Activated naive CD8-positive, alpha-beta T cell treated with anti-CD3 and anti-CD28 coated beads, Interleukin-2, amount 10 ng/mL, durations not matched to agents 7 days and 5 days (primary cell): ENCODE measurements around the gene STARD6. TPM values are rescaled to one million over a fixed set of nuclear protein-coding genes. Genes with fewer than 3 reads are reported as not detected.
"Not testable (repeated sequence)": the region's sequence is repeated elsewhere in the genome, so short reads cannot be mapped to it uniquely, and the experiment has no call there.

Experiments used
- ATAC-seq: fragments of 150-1000 bp; cut with Tn5 transposase; one replicate; pipeline ENCODE4 v1.10.0; 2021; ENCODE audit warnings: low read depth, moderate library complexity
- POLR2A ChIA-PET: fragments of 350-600 bp; sonication (Branson Sonifier 250); formaldehyde crosslinking; loops from one replicate; lab custom pipeline; 2021; ENCODE audit warnings: antibody characterized with exemption; lab: Charles Lee
- DNase-seq: peaks from one replicate; pipeline ENCODE4 v3.0.0; 2021
- H3K27ac Mint-ChIP-seq: one replicate; pipeline ENCODE4 v1.8.0; 2022; ENCODE audit warnings: mild to moderate bottlenecking, mixed read lengths
- H3K27me3 Mint-ChIP-seq: one replicate; pipeline ENCODE4 v1.8.0; 2022; ENCODE audit warnings: mild to moderate bottlenecking, moderate library complexity, mixed read lengths
- H3K36me3 Mint-ChIP-seq: one replicate; pipeline ENCODE4 v1.8.0; 2021; ENCODE audit warnings: mild to moderate bottlenecking, mixed read lengths
- H3K4me1 Mint-ChIP-seq: one replicate; pipeline ENCODE4 v1.8.0; 2021; ENCODE audit warnings: mixed read lengths
- H3K4me3 Mint-ChIP-seq: one replicate; pipeline ENCODE4 v1.8.0; 2022; ENCODE audit warnings: mild to moderate bottlenecking, moderate library complexity, mixed read lengths
- H3K9me3 Mint-ChIP-seq: one replicate; pipeline ENCODE4 v1.8.0; 2021; ENCODE audit warnings: mixed read lengths
- total RNA-seq, 2 experiments: library from RNA; stranded (reverse); gene quantifications; one replicate each; pipeline ENCODE4 v1.2.3, GENCODE V29; 2021

STARD6 gene, protein sequence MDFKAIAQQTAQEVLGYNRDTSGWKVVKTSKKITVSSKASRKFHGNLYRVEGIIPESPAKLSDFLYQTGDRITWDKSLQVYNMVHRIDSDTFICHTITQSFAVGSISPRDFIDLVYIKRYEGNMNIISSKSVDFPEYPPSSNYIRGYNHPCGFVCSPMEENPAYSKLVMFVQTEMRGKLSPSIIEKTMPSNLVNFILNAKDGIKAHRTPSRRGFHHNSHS
- total RNA-seq: not detected

GRCh38 chr18:54357660-54358494 is at the start of gene STARD6, which contains the start of gene C18orf54:
STARD6 (minus strand) TSS chr18:54357858; CDS start chr18:54354573, 3,285 bp downstream.
C18orf54 (plus strand) TSS chr18:54357906; CDS start chr18:54360573, 2,667 bp downstream.
- peaks cover 7% of the 10 kb centered on the region for H3K27me3 Mint-ChIP-seq
- POLR2A ChIA-PET: interaction anchor here (0.7 to 2.4 kb wide), 9 partner anchors 9 to 135 kb away, joined by 3 to 36 read pairs (median 4); partner anchors contain the start of genes MBD2 and POLI

DNA sequence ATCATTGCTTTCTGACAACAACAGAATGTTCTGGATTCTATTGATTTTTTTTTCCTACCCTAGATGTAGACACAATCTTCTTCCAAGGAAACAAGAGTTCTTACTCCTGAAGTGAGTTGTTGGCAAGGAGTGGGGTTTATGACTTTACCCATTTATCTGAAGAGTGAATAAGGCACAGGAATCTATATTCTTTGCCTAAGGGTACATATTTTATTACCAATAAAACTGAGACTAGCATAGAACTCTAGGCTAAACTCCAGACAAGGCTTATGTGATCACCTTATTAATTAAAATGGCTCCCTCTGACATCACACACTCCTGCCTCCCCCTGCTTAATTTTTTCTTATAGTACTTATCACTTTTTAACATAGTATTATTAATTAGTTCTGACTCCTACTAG is 47.6 kb upstream of the STARD6 start:
- Mint-ChIP-seq H3K36me3 (no peaks in the 10 kb centered on the region), H3K27me3 (peaks cover 6% of the 10 kb centered on the region), H3K4me1 (no peaks in the 10 kb centered on the region), H3K9me3 (no peaks in the 10 kb centered on the region), H3K4me3 (no peak overlapping the region), H3K27ac (no peak overlapping the region)
- POLR2A ChIA-PET: no interaction called here
- ATAC-seq (no peak), DNase-seq (no peak)

More at GRCh38 chr18:54357660-54358494, at the start of gene STARD6, which contains the start of gene C18orf54:
- peaks cover 14% of the 10 kb centered on the region for H3K36me3 Mint-ChIP-seq
- DNase-seq (peak; percentile 93), ATAC-seq (peak; percentile 96)
- H3K27ac Mint-ChIP-seq: peak within 1 kb of the TSS; percentile 98
- peak within 1 kb of the TSS; percentile 99 for H3K4me3 Mint-ChIP-seq
- H3K4me1 Mint-ChIP-seq: peaks cover 18% of the 10 kb centered on the region
- no peaks in the 10 kb centered on the region for H3K9me3 Mint-ChIP-seq

GRCh38 chr18:54396760-54397159 is 39.1 kb upstream of the STARD6 start:
- Mint-ChIP-seq H3K9me3 (no peaks in the 10 kb centered on the region), H3K4me1 (peaks cover 1% of the 10 kb centered on the region), H3K27me3 (peaks cover 9% of the 10 kb centered on the region), H3K36me3 (no peaks in the 10 kb centered on the region), H3K4me3 (no peak overlapping the region), H3K27ac (no peak overlapping the region)
- DNase-seq: no peak
- no peak for ATAC-seq
- POLR2A ChIA-PET: no interaction called here

DNA sequence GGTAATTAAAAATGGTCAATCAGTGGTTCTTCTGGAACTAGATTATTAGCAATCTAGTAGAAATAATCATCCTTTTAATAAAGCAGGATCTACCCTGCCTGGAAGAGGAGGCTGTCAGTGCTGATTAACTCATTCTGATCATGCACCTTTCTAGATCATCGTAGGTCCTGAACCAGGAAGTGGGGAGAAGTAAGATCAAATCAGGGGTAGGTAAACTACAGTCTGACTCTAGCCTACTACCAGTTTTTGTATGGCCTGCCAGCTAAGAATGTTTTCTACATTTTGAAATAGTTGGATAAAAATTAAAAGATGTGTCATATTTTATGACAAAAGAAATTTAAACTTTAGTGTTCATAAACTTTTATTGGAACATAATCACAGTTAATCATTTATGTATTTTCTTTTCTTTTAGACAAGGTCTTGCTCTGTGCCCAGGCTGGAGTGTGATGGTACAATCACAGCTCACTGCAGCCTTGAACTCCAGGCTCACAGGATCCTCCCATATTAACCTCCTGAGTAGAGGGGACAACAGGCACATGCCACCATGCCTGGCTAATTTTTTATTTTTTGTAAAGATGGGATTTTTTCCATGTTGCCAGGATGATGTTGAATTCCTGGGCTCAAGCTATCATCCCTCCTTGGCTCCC is 36.1 kb upstream of the STARD6 start:
- Mint-ChIP-seq H3K9me3 (no peaks in the 10 kb centered on the region), H3K4me1 (peaks cover 4% of the 10 kb centered on the region), H3K4me3 (no peak overlapping the region), H3K27me3 (peaks cover 23% of the 10 kb centered on the region), H3K36me3 (no peaks in the 10 kb centered on the region), H3K27ac (no peak overlapping the region)
- POLR2A ChIA-PET: no interaction called here
- no peak for DNase-seq
- no peak for ATAC-seq

GRCh38 chr18:54392543-54393023 is 34.9 kb upstream of the STARD6 start:
- ATAC-seq: peak; percentile 45
- no peak for DNase-seq
- no peak overlapping the region for H3K27ac Mint-ChIP-seq
- peaks cover 11% of the 10 kb centered on the region for H3K4me1 Mint-ChIP-seq
- POLR2A ChIA-PET: interaction anchor here (1.0 kb wide), 1 partner anchor 35 kb away, joined by 3 read pairs; the partner anchor contains the start of genes C18orf54 and STARD6
- no peak overlapping the region for H3K4me3 Mint-ChIP-seq
- H3K36me3 Mint-ChIP-seq: no peaks in the 10 kb centered on the region
- H3K9me3 Mint-ChIP-seq: no peaks in the 10 kb centered on the region
- peaks cover 19% of the 10 kb centered on the region for H3K27me3 Mint-ChIP-seq

DNA sequence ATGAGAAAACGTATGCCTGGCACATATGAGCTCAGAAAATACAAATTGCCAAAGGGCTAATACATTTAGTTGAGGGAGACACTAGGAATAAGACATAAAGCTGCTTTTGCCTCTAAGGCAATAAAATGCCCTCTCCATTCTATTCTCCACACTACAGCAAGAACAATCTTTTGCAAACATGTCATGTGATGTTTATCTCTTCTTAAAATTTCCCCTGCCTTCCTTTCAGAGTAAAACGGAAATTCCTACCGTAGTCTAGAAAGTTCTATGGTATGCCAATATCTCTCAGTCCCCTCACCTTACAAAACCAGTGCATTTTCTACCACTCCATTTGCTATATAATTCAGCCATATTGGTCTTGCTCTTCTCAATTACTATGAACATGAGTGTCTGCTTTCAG is 33.2 kb upstream of the STARD6 start:
- DNase-seq (no peak), ATAC-seq (no peak)
- POLR2A ChIA-PET: no interaction called here
- H3K9me3 Mint-ChIP-seq: no peaks in the 10 kb centered on the region
- H3K36me3 Mint-ChIP-seq: no peaks in the 10 kb centered on the region
- H3K4me1 Mint-ChIP-seq: peaks cover 11% of the 10 kb centered on the region
- H3K4me3 Mint-ChIP-seq: no peak overlapping the region
- peaks cover 17% of the 10 kb centered on the region for H3K27me3 Mint-ChIP-seq
- H3K27ac Mint-ChIP-seq: no peak overlapping the region

GRCh38 chr18:54389143-54389505 is 31.5 kb upstream of the STARD6 start:
- POLR2A ChIA-PET: no interaction called here
- H3K27ac Mint-ChIP-seq: no peak overlapping the region
- ATAC-seq: no peak
- H3K36me3 Mint-ChIP-seq: peaks cover 2% of the 10 kb centered on the region
- no peak overlapping the region for H3K4me3 Mint-ChIP-seq
- H3K9me3 Mint-ChIP-seq: no peaks in the 10 kb centered on the region
- DNase-seq: no peak
- peaks cover 11% of the 10 kb centered on the region for H3K4me1 Mint-ChIP-seq
- H3K27me3 Mint-ChIP-seq: peaks cover 14% of the 10 kb centered on the region

GRCh38 chr18:54388203-54389142 is 30.8 kb upstream of the STARD6 start:
- peaks cover 11% of the 10 kb centered on the region for H3K4me1 Mint-ChIP-seq
- POLR2A ChIA-PET: interaction anchor here (1.3 kb wide), 1 partner anchor 31 kb away, joined by 4 read pairs; the partner anchor contains the start of genes C18orf54 and STARD6
- peaks cover 2% of the 10 kb centered on the region for H3K36me3 Mint-ChIP-seq
- peaks cover 14% of the 10 kb centered on the region for H3K27me3 Mint-ChIP-seq
- H3K9me3 Mint-ChIP-seq: no peaks in the 10 kb centered on the region
- ATAC-seq (peak; percentile 88), DNase-seq (peak; percentile 34)
- H3K4me3 Mint-ChIP-seq: peak overlapping the region; percentile 17
- no peak overlapping the region for H3K27ac Mint-ChIP-seq

GRCh38 chr18:54387631-54388030 is 30.0 kb upstream of the STARD6 start:
- H3K4me3 Mint-ChIP-seq: no peak overlapping the region
- H3K27me3 Mint-ChIP-seq: peaks cover 14% of the 10 kb centered on the region
- POLR2A ChIA-PET: interaction anchor here (1.3 kb wide), 1 partner anchor 30 kb away, joined by 4 read pairs; the partner anchor contains the start of genes C18orf54 and STARD6
- H3K4me1 Mint-ChIP-seq: peaks cover 9% of the 10 kb centered on the region
- ATAC-seq (no peak), DNase-seq (no peak)
- H3K27ac Mint-ChIP-seq: no peak overlapping the region
- H3K9me3 Mint-ChIP-seq: no peaks in the 10 kb centered on the region
- peaks cover 2% of the 10 kb centered on the region for H3K36me3 Mint-ChIP-seq

- not testable (repeated sequence) for H3K9me3 Mint-ChIP-seq, H3K4me3 Mint-ChIP-seq, H3K27ac Mint-ChIP-seq, DNase-seq, H3K36me3 Mint-ChIP-seq, H3K4me1 Mint-ChIP-seq, ATAC-seq
- POLR2A ChIA-PET: interaction anchor here (1.3 kb wide), 1 partner anchor 29 kb away, joined by 4 read pairs; the partner anchor contains the start of genes C18orf54 and STARD6
- peaks cover 14% of the 10 kb centered on the region for H3K27me3 Mint-ChIP-seq
These were observed 29.3 kb upstream of the STARD6 start for GRCh38 chr18:54386800-54387495.

DNA sequence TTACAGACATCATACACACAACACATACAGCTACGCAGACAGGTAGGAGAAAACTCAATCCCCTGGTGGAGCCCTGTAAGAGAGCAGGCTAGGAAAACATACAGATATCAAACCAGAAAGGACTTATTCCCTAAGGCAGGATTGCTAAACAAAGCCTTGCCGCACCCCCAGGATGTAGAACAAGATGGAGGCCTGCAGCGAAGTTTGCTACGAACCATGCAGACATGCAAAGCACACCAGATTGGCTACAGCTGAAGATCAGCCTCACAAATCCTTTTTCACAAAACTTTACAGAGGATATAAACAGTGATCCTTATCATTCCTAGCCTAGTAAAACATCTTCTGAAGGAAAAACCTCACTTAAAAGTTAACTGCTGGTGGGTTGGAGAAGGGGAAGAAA is 28.4 kb upstream of the STARD6 start:
- POLR2A ChIA-PET: no interaction called here
- Mint-ChIP-seq H3K4me1 (peaks cover 9% of the 10 kb centered on the region), H3K4me3 (no peak overlapping the region), H3K27me3 (peaks cover 7% of the 10 kb centered on the region), H3K9me3 (no peaks in the 10 kb centered on the region), H3K27ac (no peak overlapping the region), H3K36me3 (peaks cover 4% of the 10 kb centered on the region)
- ATAC-seq (no peak), DNase-seq (no peak)
